OCI-LY7 (cell line): ENCODE measurements around the gene USH1C.

Experiments used
- CTCF ChIP-seq: fragments of 200-600 bp; sonication (generic); conservative IDR thresholded peaks from 2 replicates; pipeline ENCODE4 v1.5.1; 2014; ENCODE audit warnings: mild to moderate bottlenecking, antibody characterized with exemption, low read length, moderate library complexity, mixed read lengths
- EZH2phosphoT487 ChIP-seq: fragments of 200-600 bp; sonication (generic); IDR thresholded peaks from 2 replicates; pipeline ENCODE4 v1.6.1; 2018; ENCODE audit warnings: low read depth, borderline replicate concordance, mild to moderate bottlenecking, mixed run types, antibody characterized with exemption, low read length, moderate library complexity, mixed read lengths

GRCh38 chr11:17553249-17553546 is 9.0 kb upstream of the USH1C start:
- no peak for TF ChIP-seq EZH2phosphoT487
- no peak for TF ChIP-seq CTCF
